ENCODE data around the gene IFT81.

Gene IFT81

GRCh38 chr12:110229409-110229808, 105.3 kb downstream of the IFT81 start:
- TF ChIP-seq CTCF (IDR thresholded peaks at IDR 0.05; ENCODE audit: low read length), result no peak
- TF ChIP-seq EZH2phosphoT487 (IDR thresholded peaks at IDR 0.05; ENCODE audit: low read length), result no peak
- TF ChIP-seq EZH2 (optimal IDR thresholded peaks at IDR 0.05; ENCODE audit: low read depth, low read length), result no peak
- Histone ChIP-seq H4K20me1 (ENCODE audit: insufficient read depth, low read length) (no peaks in the 10 kb centered on the region), H3K9me3 (replicated peaks; ENCODE audit: insufficient read depth, low read length) (no peaks in the 10 kb centered on the region), H3K27ac (ENCODE audit: low read length) (no peak overlapping the region), H3K4me1 (ENCODE audit: low read length) (no peaks in the 10 kb centered on the region), H3K9me2 (replicated peaks; ENCODE audit: insufficient read depth, low read length) (no peaks in the 10 kb centered on the region), H3K4me3 (ENCODE audit: low read length) (no peak overlapping the region), H3F3A (ENCODE audit: insufficient read depth, low read length) (no peaks in the 10 kb centered on the region), H3K9ac (ENCODE audit: low read length) (no peak overlapping the region), H3K79me2 (ENCODE audit: low read length) (no peaks in the 10 kb centered on the region), H2AFZ (ENCODE audit: low read length) (no peak overlapping the region), H3K27me3 (replicated peaks; ENCODE audit: insufficient read depth, low read length) (no peaks in the 10 kb centered on the region), H3K36me3 (replicated peaks; ENCODE audit: insufficient read depth, low read length) (no peaks in the 10 kb centered on the region), H3K4me2 (ENCODE audit: low read depth, low read length) (no peak overlapping the region)
- no peak for DNase-seq

GRCh38 chr12:110230655-110231054, 106.5 kb downstream of the IFT81 start:
- no peak for DNase-seq
- Histone ChIP-seq H3K79me2 (ENCODE audit: low read length) (no peaks in the 10 kb centered on the region), H2AFZ (ENCODE audit: low read length) (no peak overlapping the region), H3K9me3 (replicated peaks; ENCODE audit: insufficient read depth, low read length) (no peaks in the 10 kb centered on the region), H3K36me3 (replicated peaks; ENCODE audit: insufficient read depth, low read length) (no peaks in the 10 kb centered on the region), H3K4me3 (ENCODE audit: low read length) (no peak overlapping the region), H3K9me2 (replicated peaks; ENCODE audit: insufficient read depth, low read length) (no peaks in the 10 kb centered on the region), H3K9ac (ENCODE audit: low read length) (no peak overlapping the region), H3K4me1 (ENCODE audit: low read length) (no peaks in the 10 kb centered on the region), H3K4me2 (ENCODE audit: low read depth, low read length) (no peak overlapping the region), H3F3A (ENCODE audit: insufficient read depth, low read length) (no peaks in the 10 kb centered on the region), H3K27ac (ENCODE audit: low read length) (no peak overlapping the region), H3K27me3 (replicated peaks; ENCODE audit: insufficient read depth, low read length) (no peaks in the 10 kb centered on the region), H4K20me1 (ENCODE audit: insufficient read depth, low read length) (no peaks in the 10 kb centered on the region)
- TF ChIP-seq CTCF (IDR thresholded peaks at IDR 0.05; ENCODE audit: low read length), result no peak
- no peak for TF ChIP-seq EZH2 (optimal IDR thresholded peaks at IDR 0.05; ENCODE audit: low read depth, low read length)
- TF ChIP-seq EZH2phosphoT487 (IDR thresholded peaks at IDR 0.05; ENCODE audit: low read length), result no peak

- no peaks in the 10 kb centered on the region for H3K9me2 ChIP-seq (replicated peaks; ENCODE audit: insufficient read depth, low read length)
- H3F3A ChIP-seq (ENCODE audit: insufficient read depth, low read length), result no peaks in the 10 kb centered on the region
- H3K36me3 ChIP-seq (replicated peaks; ENCODE audit: insufficient read depth, low read length), result no peaks in the 10 kb centered on the region
- no peak overlapping the region for H3K9ac ChIP-seq (ENCODE audit: low read length)
- DNase-seq, result no peak
- no peaks in the 10 kb centered on the region for H3K9me3 ChIP-seq (replicated peaks; ENCODE audit: insufficient read depth, low read length)
- H3K4me3 ChIP-seq (ENCODE audit: low read length), result no peak overlapping the region
- no peaks in the 10 kb centered on the region for H4K20me1 ChIP-seq (ENCODE audit: insufficient read depth, low read length)
- H3K79me2 ChIP-seq (ENCODE audit: low read length), result no peaks in the 10 kb centered on the region
- H3K27me3 ChIP-seq (replicated peaks; ENCODE audit: insufficient read depth, low read length), result no peaks in the 10 kb centered on the region
- no peak for TF ChIP-seq CTCF (IDR thresholded peaks at IDR 0.05; ENCODE audit: low read length)
- TF ChIP-seq EZH2phosphoT487 (IDR thresholded peaks at IDR 0.05; ENCODE audit: low read length), result no peak
- no peak for TF ChIP-seq EZH2 (optimal IDR thresholded peaks at IDR 0.05; ENCODE audit: low read depth, low read length)
- H2AFZ ChIP-seq (ENCODE audit: low read length), result no peak overlapping the region
- H3K4me2 ChIP-seq (ENCODE audit: low read depth, low read length), result no peak overlapping the region
- no peak overlapping the region for H3K27ac ChIP-seq (ENCODE audit: low read length)
- no peaks in the 10 kb centered on the region for H3K4me1 ChIP-seq (ENCODE audit: low read length)
Measured at GRCh38 chr12:110233212-110233903, 109.2 kb downstream of the IFT81 start.
